Activated CD4-positive, alpha-beta T cell treated with anti-CD3 and anti-CD28 coated beads, Interleukin-2, Interleukin-4, amounts not matched to agents 100 ng/mL and 50 ng/mL, durations not matched to agents 16 hours and 8 hours (primary cell): Measurements from ENCODE around the gene GCSAM.

Source experiments
- DNase-seq: peaks from one replicate; pipeline ENCODE4 v3.0.0-alpha.2; 2020; ENCODE audit warnings: low spot score

GCSAM gene

DNA sequence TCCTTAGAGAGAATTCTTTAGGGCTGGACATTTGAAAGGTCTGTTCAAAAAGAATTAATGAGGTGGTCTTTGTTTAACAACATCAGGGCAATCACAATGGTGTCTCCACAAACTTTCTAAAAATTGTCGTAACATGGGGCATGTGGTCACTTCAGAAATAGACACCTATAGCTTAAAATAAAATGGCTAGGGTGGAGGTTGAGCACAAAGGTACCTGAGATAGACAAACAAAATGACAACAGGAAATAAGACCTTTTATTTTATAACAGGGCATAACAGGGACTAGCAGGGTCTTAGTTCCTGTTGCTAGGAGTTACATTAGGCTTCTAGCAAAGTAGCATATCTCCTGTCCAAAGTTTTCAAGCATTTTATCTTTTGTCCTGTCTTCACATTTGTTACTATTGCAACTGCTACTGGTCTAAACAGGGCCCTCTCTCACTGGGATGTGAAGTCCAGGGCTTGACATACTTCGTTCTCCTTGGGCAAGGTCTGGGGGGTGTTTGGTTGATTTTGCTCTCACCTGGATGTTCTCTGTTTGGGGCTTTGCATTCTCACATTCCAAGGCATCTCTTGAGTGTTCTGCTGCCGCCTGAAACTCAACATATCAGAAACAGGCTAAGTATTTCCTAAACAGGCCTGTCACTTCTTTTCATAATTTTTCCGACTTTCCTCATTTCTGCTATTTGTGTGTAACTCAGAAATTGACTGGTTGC, 3.0 kb downstream of the GCSAM start:
- DNase-seq, result no peak

GRCh38 chr3:112128843-112129727, 4.0 kb downstream of the GCSAM start:
- DNase-seq, result peak; percentile 48

GRCh38 chr3:112127522-112128494, 5.2 kb downstream of the GCSAM start:
- DNase-seq, result peak; percentile 25

- no peak for DNase-seq
These were observed 6.5 kb downstream of the GCSAM start for GRCh38 chr3:112126511-112126911.

DNA sequence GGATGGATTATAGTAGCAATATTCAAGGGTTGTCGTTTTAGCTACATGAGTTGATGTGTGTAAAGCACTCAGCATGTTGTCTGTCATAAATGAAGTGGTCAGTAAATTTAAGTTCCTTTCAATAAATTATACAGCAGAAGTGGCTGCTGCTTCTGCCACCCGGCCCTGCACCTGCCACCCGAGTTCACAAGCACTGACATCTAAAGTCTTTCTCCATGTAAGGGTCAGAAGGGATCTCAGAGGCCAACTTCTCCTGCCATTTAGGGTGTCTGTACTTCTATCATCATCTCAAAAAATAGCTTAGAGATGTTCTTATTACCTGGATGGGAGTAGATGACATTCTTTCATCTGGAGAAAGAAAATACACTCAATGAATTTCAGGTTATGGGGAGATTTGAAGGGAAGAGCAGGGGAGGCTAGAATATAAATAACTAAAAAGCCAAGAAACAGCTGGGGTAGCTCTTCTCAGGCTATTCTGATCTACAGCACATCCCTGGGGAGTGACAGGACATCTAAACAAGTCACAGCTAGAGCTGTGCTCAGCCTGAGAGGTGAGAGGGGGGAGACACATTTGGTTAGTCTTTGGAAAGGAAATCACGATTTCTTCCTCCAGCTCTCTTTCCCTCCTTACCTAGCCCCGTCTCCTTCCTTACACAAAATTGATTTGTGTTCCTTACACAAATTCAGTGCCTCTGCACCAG, 8.0 kb downstream of the GCSAM start:
- no peak for DNase-seq

GRCh38 chr3:112123548-112123947, 9.5 kb downstream of the GCSAM start:
- no peak for DNase-seq

- DNase-seq, result no peak
These were observed 10.2 kb downstream of the GCSAM start for GRCh38 chr3:112122870-112123269.

- DNase-seq, result no peak
These were observed 11.2 kb downstream of the GCSAM start for GRCh38 chr3:112121577-112122547.

DNA sequence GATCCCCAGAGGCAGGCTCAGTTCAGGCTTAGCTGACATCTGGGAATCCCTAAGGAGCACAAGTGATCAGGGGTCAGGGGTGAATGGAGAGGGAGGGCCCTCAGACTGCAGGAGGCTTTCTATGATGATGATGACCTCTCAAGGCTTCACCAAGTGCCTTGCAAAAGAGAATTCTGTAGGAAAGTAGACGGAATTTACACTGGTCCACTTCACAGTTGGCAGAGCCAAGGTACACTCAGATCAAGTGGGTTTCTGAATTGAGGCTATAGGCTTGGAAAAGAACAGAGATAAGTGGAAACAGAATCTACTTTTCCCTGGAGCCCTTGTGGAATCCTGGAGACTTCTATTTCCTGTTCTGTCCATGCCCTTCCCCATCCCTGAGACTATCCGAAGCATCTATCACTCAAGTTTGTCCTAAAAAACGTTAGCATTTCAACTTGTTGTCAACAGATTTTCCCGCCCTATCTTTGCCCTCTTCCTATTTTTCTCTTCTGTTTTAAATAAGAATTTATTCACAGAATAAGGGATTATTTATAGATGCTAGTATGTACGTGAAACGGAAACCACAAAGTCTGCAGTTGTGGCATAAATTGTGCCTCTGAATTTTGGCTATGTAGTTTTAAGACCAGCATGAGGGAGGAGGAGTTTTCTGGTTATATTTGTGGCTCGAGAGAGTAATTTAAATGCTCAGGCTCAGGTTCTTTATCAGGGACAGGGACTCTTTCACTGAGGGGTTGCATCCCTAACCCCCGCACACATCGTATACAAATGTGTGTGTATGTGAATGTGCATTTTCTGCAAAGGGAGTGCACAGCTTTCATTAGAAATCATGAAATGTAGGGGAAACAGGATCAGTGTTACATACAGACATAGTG, 12.8 kb downstream of the GCSAM start:
- DNase-seq, result no peak

GRCh38 chr3:112117841-112118571, 15.0 kb downstream of the GCSAM start:
- no peak for DNase-seq

- no peak for DNase-seq
These were observed 15.6 kb downstream of the GCSAM start for GRCh38 chr3:112117415-112117814.

DNA sequence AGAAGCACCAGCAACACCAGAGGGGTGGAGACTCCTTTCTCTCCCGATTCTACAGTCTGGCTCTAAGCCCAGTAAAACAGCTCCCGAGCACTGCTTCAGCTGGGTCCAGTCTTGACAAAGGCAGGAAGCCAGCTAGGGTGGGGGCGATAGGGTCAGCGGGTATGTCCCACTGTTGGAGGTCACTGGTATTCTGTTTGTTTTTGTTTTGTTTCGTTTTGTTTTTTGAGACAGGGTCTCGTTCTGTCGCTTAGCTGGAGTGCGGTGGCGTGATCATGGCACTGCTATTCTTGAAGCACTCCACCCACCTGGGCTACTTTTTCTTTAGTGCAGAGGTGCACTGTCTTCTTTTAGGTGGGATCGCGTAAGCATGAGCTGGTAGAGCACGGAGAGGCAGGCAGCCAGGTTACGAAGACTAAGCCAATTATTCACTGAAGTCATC, 16.3 kb downstream of the GCSAM start:
- DNase-seq, result no peak

DNA sequence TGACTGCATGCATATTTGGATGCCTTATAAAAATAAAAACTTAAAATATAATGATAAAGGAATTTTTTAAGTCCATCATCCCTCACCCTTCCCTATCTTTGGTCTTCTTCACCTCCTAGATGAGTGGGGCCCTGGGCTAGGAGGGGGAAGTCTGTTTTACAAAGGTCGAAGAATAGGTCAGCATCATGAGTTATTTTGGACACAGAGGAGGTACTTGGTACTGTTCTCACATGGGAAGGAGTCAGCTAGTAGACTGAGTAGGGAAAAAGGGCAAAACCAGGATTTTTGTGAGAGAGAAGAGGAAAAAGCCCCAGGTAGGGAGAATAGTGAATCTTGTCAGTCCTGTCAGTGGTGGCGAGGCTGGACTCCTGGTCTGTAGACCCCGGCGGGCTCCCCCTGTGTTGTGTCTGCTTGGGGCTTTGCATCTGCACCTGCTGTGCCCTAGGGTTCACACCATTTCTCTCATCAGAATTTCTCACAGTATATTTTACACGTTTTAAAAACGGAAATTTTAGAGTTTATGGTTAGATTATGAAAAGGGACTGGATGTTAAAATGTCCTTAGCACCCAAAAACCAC, 17.2 kb downstream of the GCSAM start:
- DNase-seq, result no peak

DNA sequence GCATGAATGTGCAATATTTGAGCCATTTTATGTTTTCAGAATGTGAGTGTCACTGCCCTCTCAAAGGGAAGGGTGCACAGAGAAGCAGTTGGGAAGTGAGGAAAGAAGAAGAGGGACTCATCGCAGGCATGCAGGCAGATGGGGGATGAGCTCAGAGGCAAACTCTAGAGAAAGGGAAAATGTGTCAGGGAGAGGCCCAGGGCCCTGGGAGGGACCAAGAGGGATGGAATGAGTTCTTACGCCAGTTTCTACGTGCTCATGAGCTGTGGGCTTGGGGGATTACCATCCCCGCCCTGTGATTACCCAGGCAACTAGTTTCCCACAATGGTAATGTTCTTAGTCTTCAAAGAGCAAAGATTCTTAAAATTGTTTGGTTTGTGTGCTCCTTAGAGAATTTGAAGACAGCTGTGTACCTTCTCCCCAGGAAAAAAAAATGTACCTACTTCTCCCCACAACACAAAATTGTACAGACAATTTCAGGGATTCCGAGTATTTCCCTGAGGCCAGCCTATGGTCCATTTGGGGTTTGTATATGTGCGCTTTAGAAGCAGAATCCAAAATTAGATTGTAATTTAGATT, 17.8 kb downstream of the GCSAM start:
- no peak for DNase-seq

- DNase-seq, result no peak
These were observed 18.4 kb downstream of the GCSAM start for GRCh38 chr3:112114576-112115160.

- DNase-seq, result peak; percentile 74
These were observed 21.2 kb downstream of the GCSAM start for GRCh38 chr3:112111785-112112402.

GRCh38 chr3:112109322-112109721, 23.7 kb downstream of the GCSAM start:
- no peak for DNase-seq
